Choroid plexus epithelial cell (primary cell): ENCODE data around the gene RBP5.

Experiments used
- DNase-seq: peaks from one replicate; pipeline ENCODE4 v3.0.0-alpha.2; 2010; ENCODE audit warnings: low read depth
- H3K4me3 ChIP-seq: 2 replicates; pipeline ENCODE4 v1.5.1; 2011; ENCODE audit warnings: low read depth, mild to moderate bottlenecking, control low read depth, low read length, moderate library complexity
- CTCF ChIP-seq: conservative IDR thresholded peaks from 2 replicates; pipeline ENCODE4 v1.5.1; 2011; ENCODE audit warnings: low read depth, mild to moderate bottlenecking, control low read depth, inconsistent platforms, low read length, moderate library complexity

Gene RBP5

GRCh38 chr12:7128681-7129286 lies at the start of gene RBP5:
RBP5 (minus strand) TSS chr12:7128889; CDS start chr12:7128775, 114 bp downstream.
- DNase-seq: no peak
- no peak for TF ChIP-seq CTCF
- peak within 1 kb of the TSS; percentile 75 for H3K4me3 ChIP-seq

- TF ChIP-seq CTCF: no peak
- no peak for DNase-seq
- no peak overlapping the region for H3K4me3 ChIP-seq
Measured at GRCh38 chr12:7178481-7178880, 49.8 kb upstream of the RBP5 start.

GRCh38 chr12:7176595-7176994 lies 47.9 kb upstream of the RBP5 start:
- H3K4me3 ChIP-seq: no peak overlapping the region
- DNase-seq: no peak
- no peak for TF ChIP-seq CTCF

GRCh38 chr12:7175493-7175892 lies 46.8 kb upstream of the RBP5 start:
- DNase-seq: peak; percentile 31
- no peak for TF ChIP-seq CTCF
- no peak overlapping the region for H3K4me3 ChIP-seq

- no peak for DNase-seq
- no peak for TF ChIP-seq CTCF
- no peak overlapping the region for H3K4me3 ChIP-seq
Measured at GRCh38 chr12:7171854-7172253, 43.2 kb upstream of the RBP5 start.

- no peak for TF ChIP-seq CTCF
- no peak overlapping the region for H3K4me3 ChIP-seq
Measured at GRCh38 chr12:7169951-7170350, 41.3 kb upstream of the RBP5 start.

GRCh38 chr12:7162691-7163114 lies 34.0 kb upstream of the RBP5 start:
- peak; percentile 42 for DNase-seq
- H3K4me3 ChIP-seq: no peak overlapping the region
- TF ChIP-seq CTCF: peak; percentile 75

More at GRCh38 chr12:7169951-7170350, 41.3 kb upstream of the RBP5 start:
- no peak for DNase-seq
